T-cell (primary cell): ENCODE measurements around the gene UNC79. TPM values are rescaled to one million over a fixed set of nuclear protein-coding genes. Genes with fewer than 3 reads are reported as not detected.

Experiments
- ATAC-seq, 4 experiments: fragments of 200-7000 bp in 3 of 4; fragments of 150-1000 bp in 1 of 4; cut with Tn5 transposase; replicated peaks in 1 of 4; 1 replicate in 3 of 4; 2 replicates in 1 of 4; pipeline ENCODE4 v1.10.0; 2021; ENCODE audit warnings: moderate library complexity in 3 of 4, mild to moderate bottlenecking in 2 of 4, moderate number of reproducible peaks in 1 of 4
- CTCF ChIA-PET, 2 donors: fragments of 300-600 bp; sonication (Branson Sonifier 250); formaldehyde crosslinking; loops; one replicate each; lab custom pipeline; 2022; ENCODE audit warnings: antibody characterized with exemption in 2 of 2; lab: Charles Lee
- POLR2A ChIA-PET, 2 donors: fragments of 300-600 bp; sonication (Branson Sonifier 250); formaldehyde crosslinking; loops; one replicate each; lab custom pipeline; 2022; ENCODE audit warnings: antibody characterized with exemption in 2 of 2; lab: Charles Lee
- DNase-seq, 35 experiments: peaks; one replicate each; pipeline versions ENCODE4 v3.0.0 to v3.0.0-alpha.2; 2013 to 2023
- H3K27ac ChIP-seq: one replicate; pipeline ENCODE4 v1.5.1; 2013; ENCODE audit warnings: low read length
- H3K27me3 ChIP-seq, 2 experiments: replicated peaks in 1 of 2; 1 replicate in 1 of 2; 2 replicates in 1 of 2; pipeline versions ENCODE4 v1.6.1 to v1.7.0; 2013; ENCODE audit warnings: low read length in 1 of 2, mixed read lengths in 1 of 2; ENCODE audit not compliant: control insufficient read depth in 2 of 2, insufficient read depth in 2 of 2; ENCODE audit errors: extremely low read depth in 1 of 2
- H3K36me3 ChIP-seq, 2 donors: 1 replicate in 1 of 2; 2 replicates in 1 of 2; pipeline versions ENCODE4 v1.6.1 to v1.7.0; 2013; ENCODE audit warnings: low read length in 1 of 2; ENCODE audit not compliant: control insufficient read depth in 2 of 2, insufficient read depth in 1 of 2; ENCODE audit errors: extremely low read depth in 1 of 2
- H3K4me1 ChIP-seq, 2 experiments: 1 replicate in 1 of 2; 2 replicates in 1 of 2; pipeline versions ENCODE4 v1.6.1 to v1.7.0; 2013; ENCODE audit warnings: low read length in 2 of 2, mixed read lengths in 1 of 2; ENCODE audit not compliant: insufficient read depth in 2 of 2, control insufficient read depth in 1 of 2; ENCODE audit errors: extremely low read depth in 1 of 2
- H3K4me3 ChIP-seq, 2 donors: 1 replicate in 1 of 2; 2 replicates in 1 of 2; pipeline versions ENCODE4 v1.5.1 to v1.7.0; 2013; ENCODE audit warnings: mild to moderate bottlenecking in 2 of 2, low read length in 1 of 2, moderate library complexity in 1 of 2; ENCODE audit not compliant: control insufficient read depth in 1 of 2; ENCODE audit errors: extremely low read depth in 1 of 2
- H3K9me3 ChIP-seq: 2 replicates; pipeline ENCODE4 v1.7.0; 2013
- H3K27ac Mint-ChIP-seq, 2 donors: one replicate each; pipeline ENCODE4 v1.8.0; 2020 to 2021; ENCODE audit warnings: mild to moderate bottlenecking in 2 of 2, mixed read lengths in 2 of 2
- H3K27me3 Mint-ChIP-seq, 2 donors: one replicate each; pipeline ENCODE4 v1.8.0; 2021 to 2022; ENCODE audit warnings: mixed read lengths in 2 of 2
- H3K36me3 Mint-ChIP-seq: one replicate; pipeline ENCODE4 v1.8.0; 2021; ENCODE audit warnings: mixed read lengths
- H3K4me1 Mint-ChIP-seq, 3 donors: one replicate each; pipeline ENCODE4 v1.8.0; 2020 to 2022; ENCODE audit warnings: mixed read lengths in 3 of 3, mild to moderate bottlenecking in 1 of 3
- H3K4me3 Mint-ChIP-seq, 3 donors: one replicate each; pipeline ENCODE4 v1.8.0; 2020 to 2022; ENCODE audit warnings: mild to moderate bottlenecking in 3 of 3, mixed read lengths in 3 of 3, moderate library complexity in 3 of 3
- H3K9me3 Mint-ChIP-seq, 3 donors: one replicate each; pipeline ENCODE4 v1.8.0; 2020 to 2022; ENCODE audit warnings: mixed read lengths in 3 of 3
- WGBS: methylation state at CpG from one replicate; pipeline ENCODE4 v1.1.5; 2013; ENCODE audit warnings: missing lambda C conversion rate; ENCODE audit not compliant: insufficient coverage; 5-methylcytosine and 5-hydroxymethylcytosine counted together
- total RNA-seq, 35 experiments: library from RNA in 6 of 35; stranded (reverse) in 6 of 35; fragments of 120-200 nt in 1 of 35; gene quantifications; one replicate each; pipeline versions ENCODE4 v1.2.1 to v1.2.4 and lab custom pipeline; 2013 to 2026

The UNC79 gene
- total RNA-seq, 5 donors from 2014 or later (not counting 1 experiment from before 2014, with no cell fraction given): 0.06 to 0.07 TPM; not detected in 3

DNA sequence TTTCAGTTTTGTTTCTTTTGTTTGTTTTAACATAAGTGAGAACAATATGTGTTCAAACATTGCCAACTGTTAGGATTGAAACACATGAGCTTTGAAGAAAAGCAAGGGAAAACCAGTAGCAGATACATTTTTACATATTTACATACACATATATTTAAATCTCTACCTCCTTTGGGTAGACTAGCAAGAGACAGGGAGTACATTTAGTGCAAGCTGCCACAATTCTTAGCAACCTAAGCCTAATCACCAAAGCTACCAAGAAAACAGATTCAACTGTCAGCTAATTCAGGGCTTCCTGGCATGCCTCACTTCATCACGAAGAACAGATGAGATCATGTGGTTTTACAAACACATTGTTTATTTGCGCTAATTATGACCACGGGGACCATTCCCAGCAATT, 214.5 kb downstream of the UNC79 start:
- POLR2A ChIA-PET: no interaction called here
- H3K27me3 Mint-ChIP-seq: peaks cover 13 to 36% of the 10 kb centered on the region in 2 donors
- CTCF ChIA-PET: no interaction called here

GRCh38 chr14:93648440-93649168, 217.9 kb downstream of the UNC79 start:
- ATAC-seq (no peak), DNase-seq (peak in 1 of 35 experiments; percentile 3)
- H3K36me3 Mint-ChIP-seq: no peaks in the 10 kb centered on the region
- no peaks in the 10 kb centered on the region for H3K4me1 Mint-ChIP-seq
- no peaks in the 10 kb centered on the region for H3K36me3 ChIP-seq
- H3K27ac ChIP-seq: no peak overlapping the region
- no peak overlapping the region for H3K27ac Mint-ChIP-seq
- WGBS: 44% methylated on average over 2 of the region's 5 CpGs
- POLR2A ChIA-PET: no interaction called here
- CTCF ChIA-PET: no interaction called here
- H3K9me3 ChIP-seq: no peaks in the 10 kb centered on the region
- H3K9me3 Mint-ChIP-seq: peaks cover 0 to 6% (median 5%) of the 10 kb centered on the region in 3 donors
- H3K4me3 ChIP-seq: no peak overlapping the region
- H3K27me3 ChIP-seq: peaks cover 0 to 5% of the 10 kb centered on the region in 2 experiments
- H3K4me1 ChIP-seq: no peaks in the 10 kb centered on the region
- H3K27me3 Mint-ChIP-seq: peaks cover 8 to 26% of the 10 kb centered on the region in 2 donors
- H3K4me3 Mint-ChIP-seq: no peak overlapping the region

More for the DNA sequence above, 214.5 kb downstream of the UNC79 start:
- no peaks in the 10 kb centered on the region for H3K36me3 Mint-ChIP-seq
- Histone ChIP-seq H3K27ac (no peak overlapping the region), H3K9me3 (no peaks in the 10 kb centered on the region), H3K27me3 (peaks cover 0 to 5% of the 10 kb centered on the region in 2 experiments), H3K4me3 (no peak overlapping the region), H3K36me3 (no peaks in the 10 kb centered on the region), H3K4me1 (no peaks in the 10 kb centered on the region)
- no peak overlapping the region for H3K27ac Mint-ChIP-seq
- WGBS: 75% methylated on average over 3 of the region's 3 CpGs
- DNase-seq (no peak), ATAC-seq (no peak)
- no peaks in the 10 kb centered on the region for H3K4me1 Mint-ChIP-seq
- peaks cover 0 to 6% (median 5%) of the 10 kb centered on the region in 3 donors for H3K9me3 Mint-ChIP-seq
- H3K4me3 Mint-ChIP-seq: no peak overlapping the region

- H3K9me3 Mint-ChIP-seq: no peaks in the 10 kb centered on the region
- no peaks in the 10 kb centered on the region for H3K4me1 Mint-ChIP-seq
- POLR2A ChIA-PET: no interaction called here
- H3K4me1 ChIP-seq: no peaks in the 10 kb centered on the region
- H3K4me3 ChIP-seq: no peak overlapping the region
- peaks cover 11 to 14% of the 10 kb centered on the region in 2 donors for H3K27me3 Mint-ChIP-seq
- H3K9me3 ChIP-seq: no peaks in the 10 kb centered on the region
- ATAC-seq: no peak
- DNase-seq: no peak
- H3K27me3 ChIP-seq: peaks cover 2 to 18% of the 10 kb centered on the region in 2 experiments
- CTCF ChIA-PET: interaction anchor here in 1 of 2 donors (0.6 kb wide), 1 partner anchor 487 kb away, joined by 3 read pairs; no protein-coding TSS in a partner anchor
- no peaks in the 10 kb centered on the region for H3K36me3 Mint-ChIP-seq
- H3K36me3 ChIP-seq: no peaks in the 10 kb centered on the region
- WGBS: no CpG with 5 or more reads among the region's 5 CpGs
- H3K27ac ChIP-seq: no peak overlapping the region
- no peak overlapping the region for H3K27ac Mint-ChIP-seq
- H3K4me3 Mint-ChIP-seq: no peak overlapping the region
Measured at GRCh38 chr14:93654599-93654998, 223.9 kb downstream of the UNC79 start.

- Mint-ChIP-seq H3K27me3 (peaks cover 12 to 14% of the 10 kb centered on the region in 2 donors), H3K4me1 (no peaks in the 10 kb centered on the region), H3K27ac (no peak overlapping the region), H3K9me3 (no peaks in the 10 kb centered on the region), H3K36me3 (no peaks in the 10 kb centered on the region), H3K4me3 (no peak overlapping the region)
- Histone ChIP-seq H3K27ac (no peak overlapping the region), H3K4me3 (no peak overlapping the region), H3K9me3 (no peaks in the 10 kb centered on the region), H3K4me1 (no peaks in the 10 kb centered on the region), H3K36me3 (no peaks in the 10 kb centered on the region), H3K27me3 (peaks cover 2 to 18% of the 10 kb centered on the region in 2 experiments)
- POLR2A ChIA-PET: no interaction called here
- DNase-seq (peak in 1 of 35 experiments; percentile 22), ATAC-seq (no peak)
- WGBS: no CpG with 5 or more reads among the region's 10 CpGs
- CTCF ChIA-PET: interaction anchor here in 1 of 2 donors (0.6 to 0.7 kb wide), 3 partner anchors 728 to 1204 kb away, joined by 4 to 7 read pairs (median 7); no protein-coding TSS in a partner anchor
Measured at GRCh38 chr14:93655078-93655750, 224.5 kb downstream of the UNC79 start.

DNA sequence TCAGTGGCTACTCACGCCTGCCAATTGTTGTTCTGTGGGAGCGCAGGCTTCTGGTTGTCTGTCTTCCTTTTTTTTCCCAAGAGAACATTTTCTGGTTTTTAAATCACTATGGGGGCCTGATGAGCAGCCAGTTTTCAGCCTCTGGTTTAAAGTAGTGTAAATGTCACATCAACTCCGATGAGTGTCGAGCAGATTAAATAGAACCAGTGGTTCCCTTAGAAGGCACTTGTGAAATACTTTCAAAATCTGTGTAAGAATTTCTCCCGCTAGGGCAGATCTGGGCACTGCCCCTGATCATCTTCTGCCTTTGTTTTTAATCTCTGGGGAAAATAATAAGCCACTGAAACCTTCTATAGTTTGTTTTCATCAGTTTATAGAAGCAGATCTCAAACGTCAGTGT, 227.1 kb downstream of the UNC79 start:
- peaks cover 2 to 18% of the 10 kb centered on the region in 2 experiments for H3K27me3 ChIP-seq
- no peaks in the 10 kb centered on the region for H3K36me3 Mint-ChIP-seq
- H3K4me3 ChIP-seq: no peak overlapping the region
- H3K27ac Mint-ChIP-seq: no peak overlapping the region
- DNase-seq (no peak), ATAC-seq (no peak)
- H3K9me3 ChIP-seq: no peaks in the 10 kb centered on the region
- 75% methylated on average over 5 of the region's 6 CpGs for WGBS
- no peaks in the 10 kb centered on the region for H3K36me3 ChIP-seq
- no peaks in the 10 kb centered on the region for H3K4me1 ChIP-seq
- H3K27me3 Mint-ChIP-seq: peaks cover 14 to 19% of the 10 kb centered on the region in 2 donors
- ChIA-PET POLR2A (no interaction called here), CTCF (no interaction called here)
- no peak overlapping the region for H3K27ac ChIP-seq
- H3K4me1 Mint-ChIP-seq: no peaks in the 10 kb centered on the region
- H3K4me3 Mint-ChIP-seq: no peak overlapping the region
- no peaks in the 10 kb centered on the region for H3K9me3 Mint-ChIP-seq

GRCh38 chr14:93663317-93663716, 232.6 kb downstream of the UNC79 start:
- Histone ChIP-seq H3K4me1 (no peaks in the 10 kb centered on the region), H3K27ac (no peak overlapping the region), H3K9me3 (peaks cover 3% of the 10 kb centered on the region), H3K36me3 (no peaks in the 10 kb centered on the region), H3K27me3 (peaks cover 0 to 8% of the 10 kb centered on the region in 2 experiments), H3K4me3 (no peak overlapping the region)
- ChIA-PET POLR2A (no interaction called here), CTCF (no interaction called here)
- Mint-ChIP-seq H3K27me3 (peaks cover 6 to 21% of the 10 kb centered on the region in 2 donors), H3K36me3 (no peaks in the 10 kb centered on the region), H3K9me3 (peaks cover 15 to 31% (median 18%) of the 10 kb centered on the region in 3 donors), H3K4me3 (no peak overlapping the region), H3K27ac (no peak overlapping the region), H3K4me1 (no peaks in the 10 kb centered on the region)
- no peak for ATAC-seq
- DNase-seq: no peak
